Ascending aorta (tissue), 2 donors: ENCODE data around the gene RNF113A. TPM values are rescaled to one million over a fixed set of nuclear protein-coding genes. Genes with fewer than 3 reads are reported as not detected.

Experiments used
- DNase-seq, 2 donors: peaks; one replicate each; pipeline ENCODE4 v3.0.0-alpha.2; 2019; ENCODE audit warnings: low spot score in 2 of 2
- H3K27ac ChIP-seq, 2 donors: fragments of 200-600 bp; sonication (generic); one replicate each; pipeline ENCODE4 v1.5.1; 2016 to 2017; ENCODE audit warnings: mild to moderate bottlenecking in 1 of 2
- H3K27me3 ChIP-seq: fragments of 200-600 bp; sonication (generic); one replicate; pipeline ENCODE4 v1.5.1; 2017
- H3K36me3 ChIP-seq, 2 donors: fragments of 200-600 bp; sonication (generic); one replicate each; pipeline ENCODE4 v1.5.1; 2016
- H3K4me1 ChIP-seq, 2 donors: fragments of 200-600 bp; sonication (generic); one replicate each; pipeline ENCODE4 v1.5.1; 2016 to 2017; ENCODE audit warnings: mild to moderate bottlenecking in 1 of 2
- H3K4me3 ChIP-seq, 2 donors: fragments of 200-600 bp; sonication (generic); one replicate each; pipeline ENCODE4 v1.5.1; 2016 to 2017; ENCODE audit warnings: mild to moderate bottlenecking in 1 of 2
- H3K9me3 ChIP-seq, 2 donors: fragments of 200-600 bp; sonication (generic); one replicate each; pipeline ENCODE4 v1.5.1; 2016
- CTCF ChIP-seq, 3 experiments: fragments of 200-600 bp in 2 of 3; fragments of 450-650 bp in 1 of 3; sonication (generic) in 2 of 3; IDR thresholded peaks; one replicate each; pipeline ENCODE4 v1.5.1; 2016 to 2019; ENCODE audit warnings: antibody characterized with exemption in 3 of 3, mild to moderate bottlenecking in 1 of 3, moderate library complexity in 1 of 3
- intact Hi-C: fragments of 100-400 bp; cut with DNase I; formaldehyde crosslinking; loops from one replicate; pipeline ENCODE4 v1.15.1; 2023
- total RNA-seq: library from RNA; depleted of rRNA; stranded (reverse); fragments of >200 nt; gene quantifications from one replicate; pipeline ENCODE4 v1.1.0, GENCODE V29; 2016

RNF113A gene
- total RNA-seq: 8.8 TPM

GRCh38 chrX:119871599-119872395 lies at the start of gene RNF113A, which contains the start of gene NDUFA1:
TSS of gene RNF113A (minus strand) at chrX:119871733. CDS start at chrX:119871613, 120 bp downstream.
TSS of gene NDUFA1 (plus strand) at chrX:119871832. CDS start at chrX:119871912, 80 bp downstream.
- Histone ChIP-seq H3K27ac (peak within 1 kb of the TSS; percentile 90 to 93), H3K36me3 (peaks cover 0 to 3% of the 10 kb centered on the region in 2 donors), H3K4me3 (peak within 1 kb of the TSS; percentile 54 to 66), H3K4me1 (peaks cover 0 to 5% of the 10 kb centered on the region in 2 donors), H3K27me3 (no peaks in the 10 kb centered on the region), H3K9me3 (no peaks in the 10 kb centered on the region)
- TF ChIP-seq CTCF (IDR thresholded peaks at IDR 0.05): no peak
- DNase-seq: peak; percentile 31 to 89
- intact Hi-C loops: loop anchor here (1.0 to 10.0 kb wide), 6 partner anchors 18 to 691 kb away; partner anchors contain the start of genes CUL4B, NKAP, PGRMC1 and RPL39

DNA sequence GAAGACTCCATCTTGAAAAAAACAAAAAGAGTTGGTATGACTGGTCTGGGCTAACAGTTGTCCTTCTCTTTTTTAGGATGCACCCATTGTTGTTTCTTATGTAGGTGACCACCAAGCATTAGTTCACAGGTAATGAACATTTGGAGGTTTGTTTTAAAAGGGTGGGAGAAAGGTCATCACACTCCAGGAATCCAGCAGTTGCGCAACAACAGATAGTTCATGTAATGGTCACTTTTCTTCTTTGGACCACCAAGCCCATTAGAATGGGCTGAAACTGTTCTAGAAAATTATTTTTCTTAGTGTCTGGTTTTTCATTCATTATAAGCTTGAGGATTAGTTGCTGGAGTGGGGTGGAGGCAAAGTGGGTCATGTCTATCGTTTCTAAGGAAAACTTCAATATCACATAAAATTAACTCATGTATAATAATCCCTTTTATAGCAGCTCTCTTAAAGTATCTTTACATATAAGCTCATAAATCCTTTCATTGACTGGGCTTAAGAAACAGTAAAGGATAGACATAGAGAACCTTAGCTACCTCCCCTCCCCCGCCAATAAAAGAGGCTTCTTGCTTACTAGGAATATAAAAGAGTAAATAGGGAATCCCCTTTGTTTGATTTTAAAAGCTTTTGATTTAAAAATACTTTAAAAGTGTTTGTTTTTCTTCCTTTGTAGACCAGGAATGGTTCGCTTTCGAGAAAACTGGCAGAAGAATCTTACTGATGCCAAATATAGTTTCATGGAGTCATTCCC lies 48.5 kb upstream of the RNF113A start:
- no peak overlapping the region for H3K4me3 ChIP-seq
- H3K36me3 ChIP-seq: no peaks in the 10 kb centered on the region
- DNase-seq: no peak
- no peaks in the 10 kb centered on the region for H3K4me1 ChIP-seq
- intact Hi-C loops: no loop called here
- no peak for TF ChIP-seq CTCF (IDR thresholded peaks at IDR 0.05)
- H3K27ac ChIP-seq: no peak overlapping the region
- no peaks in the 10 kb centered on the region for H3K27me3 ChIP-seq
- no peaks in the 10 kb centered on the region for H3K9me3 ChIP-seq

DNA sequence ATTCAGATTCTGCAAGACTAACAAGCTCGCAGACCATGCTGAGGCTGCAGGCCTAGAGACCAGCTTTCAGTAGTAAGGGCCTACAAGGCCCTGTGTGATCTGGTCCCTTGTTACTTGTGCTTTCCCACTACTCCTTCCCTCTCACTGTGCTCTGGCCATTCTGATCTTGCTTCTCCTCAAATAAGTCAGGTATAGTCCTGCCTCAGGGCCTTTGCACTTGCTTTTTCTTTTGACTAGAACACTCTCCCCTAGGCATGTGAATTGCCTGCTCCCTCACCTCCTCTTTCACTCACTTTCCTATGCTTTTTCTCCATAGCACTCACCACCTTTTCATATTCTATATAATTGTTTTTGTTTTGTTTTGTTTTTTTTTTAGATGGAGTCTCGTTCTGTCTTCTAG lies 46.3 kb upstream of the RNF113A start:
- H3K27me3 ChIP-seq: no peaks in the 10 kb centered on the region
- no peaks in the 10 kb centered on the region for H3K9me3 ChIP-seq
- intact Hi-C loops: no loop called here
- H3K27ac ChIP-seq: no peak overlapping the region
- TF ChIP-seq CTCF (IDR thresholded peaks at IDR 0.05): no peak
- H3K4me1 ChIP-seq: no peaks in the 10 kb centered on the region
- no peak overlapping the region for H3K4me3 ChIP-seq
- no peaks in the 10 kb centered on the region for H3K36me3 ChIP-seq
- no peak for DNase-seq

DNA sequence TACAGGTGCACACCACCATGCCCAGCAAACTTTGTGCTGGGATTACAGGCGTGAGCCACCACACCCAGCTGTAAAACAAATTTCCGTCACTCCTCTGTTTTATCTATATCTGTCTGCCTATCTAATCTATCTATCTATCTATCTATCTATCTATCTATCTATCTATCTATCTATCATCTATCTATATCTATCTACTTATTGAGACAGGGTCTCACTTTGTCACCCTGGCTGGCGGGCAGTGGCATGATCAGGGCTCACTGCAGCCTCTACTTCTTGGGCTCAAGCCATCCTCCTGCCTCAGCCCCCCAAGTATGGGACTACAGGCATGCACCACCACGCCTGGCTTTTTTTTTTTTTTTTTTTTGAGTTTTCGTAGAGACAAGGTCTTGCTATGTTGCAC lies 44.8 kb upstream of the RNF113A start:
- no peak for DNase-seq
- H3K27ac ChIP-seq: no peak overlapping the region
- no peaks in the 10 kb centered on the region for H3K36me3 ChIP-seq
- H3K4me3 ChIP-seq: no peak overlapping the region
- H3K4me1 ChIP-seq: no peaks in the 10 kb centered on the region
- no peak for TF ChIP-seq CTCF (IDR thresholded peaks at IDR 0.05)
- H3K9me3 ChIP-seq: no peaks in the 10 kb centered on the region
- H3K27me3 ChIP-seq: no peaks in the 10 kb centered on the region
- intact Hi-C loops: no loop called here

- H3K9me3 ChIP-seq: no peaks in the 10 kb centered on the region
- no peaks in the 10 kb centered on the region for H3K27me3 ChIP-seq
- no peak for TF ChIP-seq CTCF (IDR thresholded peaks at IDR 0.05)
- H3K36me3 ChIP-seq: no peaks in the 10 kb centered on the region
- no peak overlapping the region for H3K4me3 ChIP-seq
- no peak overlapping the region for H3K27ac ChIP-seq
- no peak for DNase-seq
- no peaks in the 10 kb centered on the region for H3K4me1 ChIP-seq
- intact Hi-C loops: no loop called here
Observed at GRCh38 chrX:119900976-119901375, 29.4 kb upstream of the RNF113A start.
